ENCODE measurements around the gene RBM23.
"Not testable (repeated sequence)": the region's sequence is repeated elsewhere in the genome, so short reads cannot be mapped to it uniquely, and the experiment has no call there.

Gene RBM23

GRCh38 chr14:22918804-22919600, at the start of gene RBM23:
Gene RBM23 (minus strand): TSS chr14:22919149.
- DNase-seq (ENCODE audit: low spot score), result peak; percentile 92

GRCh38 chr14:22966783-22967269, 47.9 kb upstream of the RBM23 start:
- no peak for DNase-seq (ENCODE audit: low spot score)

GRCh38 chr14:22965916-22966782, 47.2 kb upstream of the RBM23 start:
- DNase-seq (ENCODE audit: low spot score), result not testable (repeated sequence)

- no peak for DNase-seq (ENCODE audit: low spot score)
Measured at GRCh38 chr14:22962061-22962676, 43.2 kb upstream of the RBM23 start.

- no peak for DNase-seq (ENCODE audit: low spot score)
Measured at GRCh38 chr14:22955702-22956569, 37.0 kb upstream of the RBM23 start.

DNA sequence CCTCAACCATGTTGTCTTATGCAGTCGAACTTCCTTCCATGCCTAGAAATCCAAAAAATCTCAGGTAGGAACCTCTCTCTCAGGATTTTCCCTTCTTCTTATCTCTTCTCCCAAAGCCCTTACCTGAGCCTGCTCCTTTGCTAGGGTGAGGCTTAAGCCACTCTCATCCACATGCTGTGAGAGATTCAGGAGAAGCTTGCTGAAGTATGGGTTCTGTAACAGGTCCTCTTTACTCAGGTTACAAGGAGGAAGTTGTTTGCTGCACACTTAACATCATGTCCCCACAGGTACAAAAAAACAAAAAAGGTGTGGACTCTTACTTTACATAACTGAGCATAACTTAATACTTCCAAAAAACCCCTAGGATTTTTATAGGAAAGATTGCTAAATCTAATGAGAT, 33.5 kb upstream of the RBM23 start:
- no peak for DNase-seq (ENCODE audit: low spot score)

DNA sequence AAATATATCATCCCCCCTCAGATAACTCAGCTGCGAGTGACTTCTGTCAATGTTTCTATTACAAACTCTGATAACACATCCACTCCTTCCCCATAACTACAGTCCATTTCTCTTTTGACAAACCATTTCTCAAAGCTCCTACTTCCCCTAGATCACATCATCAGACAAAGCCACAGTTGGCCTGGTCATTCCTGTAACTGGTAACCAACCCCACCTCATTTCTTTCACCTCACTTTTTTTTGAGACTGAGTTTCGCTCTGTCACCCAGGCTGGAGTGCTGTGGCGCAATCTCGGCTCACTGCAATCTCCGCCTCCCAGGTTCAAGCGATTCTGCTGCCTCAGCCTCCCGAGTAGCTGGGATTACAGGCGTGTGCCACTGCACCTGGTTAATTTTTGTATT, 32.8 kb upstream of the RBM23 start:
- DNase-seq (ENCODE audit: low spot score), result not testable (repeated sequence)

- DNase-seq (ENCODE audit: low spot score), result no peak
Measured at GRCh38 chr14:22945642-22946041, 26.7 kb upstream of the RBM23 start.

- no peak for DNase-seq (ENCODE audit: low spot score)
Measured at GRCh38 chr14:22939684-22940083, 20.7 kb upstream of the RBM23 start.

DNA sequence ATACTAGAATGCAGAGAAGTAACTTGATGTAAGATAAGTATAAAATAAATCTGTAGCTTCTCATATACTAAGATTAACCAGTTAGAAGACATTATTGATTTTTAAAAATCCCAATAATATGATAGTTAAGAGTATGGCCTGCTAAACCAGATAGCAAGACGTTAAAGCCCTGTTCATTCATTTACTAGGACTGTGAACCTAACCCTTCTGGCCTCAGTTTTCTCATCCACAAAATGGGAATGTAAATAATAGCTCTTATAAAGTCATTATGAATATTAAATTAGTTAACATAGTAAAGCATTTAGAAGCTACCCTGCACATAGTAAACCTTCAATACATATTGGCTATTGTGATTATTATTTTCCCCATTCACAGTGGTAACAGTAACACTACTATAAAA, 16.2 kb upstream of the RBM23 start:
- no peak for DNase-seq (ENCODE audit: low spot score)

DNA sequence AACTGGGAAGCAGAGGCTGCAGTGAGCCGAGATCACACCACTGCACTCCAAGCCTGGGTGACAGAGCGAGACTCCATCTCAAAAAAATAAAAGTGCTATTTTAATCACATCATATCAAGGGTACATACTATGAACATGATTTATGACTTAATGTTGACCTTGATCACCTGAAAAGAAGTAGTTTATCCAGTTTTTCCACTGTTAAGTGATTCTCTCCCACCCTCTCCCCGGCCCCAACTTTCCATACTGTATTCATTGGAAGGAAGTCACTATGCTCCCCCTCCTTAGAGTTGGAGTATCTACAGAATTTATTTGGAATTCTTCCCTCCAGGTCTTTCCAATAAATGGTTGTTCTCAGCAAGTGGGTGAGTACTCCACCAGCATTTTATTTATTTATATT, 13.2 kb upstream of the RBM23 start:
- DNase-seq (ENCODE audit: low spot score), result no peak

- DNase-seq (ENCODE audit: low spot score), result no peak
Measured at GRCh38 chr14:22929961-22930364, 11.0 kb upstream of the RBM23 start.

DNA sequence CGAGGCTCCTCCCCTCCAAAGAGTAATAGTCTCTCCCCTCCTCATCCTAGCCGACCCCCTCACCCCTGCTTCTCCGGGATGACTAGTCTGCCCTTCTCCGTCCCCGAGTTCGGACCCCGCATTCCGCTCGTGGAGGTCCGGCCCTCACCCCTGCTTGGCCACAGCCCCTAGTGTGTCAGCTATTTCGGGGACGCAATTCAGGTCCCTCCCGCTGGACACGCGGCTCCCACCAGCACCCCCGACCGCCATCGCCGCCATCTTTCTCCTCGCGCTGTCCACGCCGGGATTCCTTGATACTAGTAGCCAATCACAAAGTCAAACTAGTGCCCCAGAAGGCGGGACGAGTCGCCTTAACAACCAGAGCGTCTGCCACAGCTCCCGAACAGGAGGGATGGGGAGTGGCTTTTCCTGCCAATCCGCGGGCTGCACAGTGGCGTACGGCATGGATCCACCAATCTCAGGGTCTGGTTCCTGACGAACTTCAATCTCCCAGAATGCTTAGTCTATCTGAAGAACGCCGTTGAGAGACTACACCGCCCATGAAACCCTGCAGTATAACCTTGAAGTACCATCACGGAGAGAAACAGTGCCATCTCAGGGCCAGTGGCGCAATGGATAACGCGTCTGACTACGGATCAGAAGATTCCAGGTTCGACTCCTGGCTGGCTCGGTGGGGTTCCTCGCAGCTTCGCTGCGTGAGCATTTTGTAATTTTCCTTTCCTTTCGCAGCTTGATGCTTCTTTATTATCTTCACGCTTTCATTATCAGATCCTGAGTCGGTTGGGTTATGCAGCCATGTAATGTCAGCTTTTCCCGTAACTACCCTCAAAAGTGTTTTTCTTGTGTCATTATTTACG, 10.4 kb upstream of the RBM23 start, which contains the start of gene PRMT5:
PRMT5 (minus strand) TSS at position 273 of the 857 bp plus-strand sequence; CDS start at position 258, 15 bp downstream.
- peak; percentile 94 for DNase-seq (ENCODE audit: low spot score)

DNA sequence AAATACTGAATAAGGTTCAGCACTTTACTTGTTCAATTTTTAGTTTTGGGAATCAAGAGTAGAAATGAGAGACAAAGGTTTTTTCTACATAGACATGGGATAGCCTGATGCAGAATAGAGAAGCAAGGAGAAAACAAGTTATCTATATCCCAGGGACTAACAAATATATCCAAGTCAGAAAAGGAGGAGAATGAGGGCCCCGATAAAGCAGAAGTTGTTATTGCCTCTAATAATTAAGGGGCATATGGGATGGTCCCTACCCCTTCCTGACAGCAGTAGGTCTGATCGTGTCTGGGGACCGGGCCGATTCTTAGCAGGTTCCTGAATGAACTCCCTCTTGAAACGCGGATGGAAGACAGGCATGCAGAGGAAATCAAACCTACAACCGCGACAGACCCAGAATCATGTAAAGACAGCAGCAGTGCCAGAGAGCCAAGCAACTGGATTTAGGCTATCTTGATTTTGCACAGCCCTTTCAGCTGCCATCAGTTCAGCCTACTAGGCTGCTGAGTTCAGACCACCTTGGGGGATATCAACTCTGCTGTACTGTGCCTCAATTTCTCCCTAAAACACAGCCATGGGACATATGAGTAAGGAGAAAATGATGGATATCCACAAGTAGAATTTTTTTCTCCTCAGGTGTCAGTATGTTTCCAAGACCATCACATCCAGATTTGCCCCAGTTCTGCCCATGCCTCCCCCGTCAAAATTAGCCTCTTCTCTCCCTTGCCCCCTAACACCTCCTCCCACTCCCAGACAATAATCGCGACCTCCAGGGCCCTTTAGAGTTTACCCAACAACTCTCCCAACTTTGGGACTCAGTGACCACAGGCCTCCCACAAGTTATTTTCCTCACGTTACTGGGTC, 9.5 kb upstream of the RBM23 start:
- no peak for DNase-seq (ENCODE audit: low spot score)

DNA sequence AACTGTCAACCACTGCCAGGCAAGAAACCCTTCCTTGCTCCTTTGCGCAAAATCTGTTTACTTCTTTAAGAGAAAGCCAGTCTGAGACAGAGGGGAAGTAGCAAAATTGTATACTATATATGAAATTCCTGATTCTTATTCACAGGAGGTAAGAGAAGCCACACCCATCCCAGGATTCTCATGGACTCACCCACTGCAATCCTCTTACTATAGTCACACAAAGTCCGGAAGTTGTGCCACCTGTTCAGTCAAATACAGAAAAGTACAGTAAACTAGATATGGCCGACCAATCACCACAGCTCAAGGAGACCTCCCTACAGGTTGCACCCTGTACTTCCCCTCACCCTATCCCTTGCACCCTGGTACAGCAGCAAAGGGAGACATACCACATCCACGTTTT, 7.4 kb upstream of the RBM23 start:
- DNase-seq (ENCODE audit: low spot score), result no peak

DNA sequence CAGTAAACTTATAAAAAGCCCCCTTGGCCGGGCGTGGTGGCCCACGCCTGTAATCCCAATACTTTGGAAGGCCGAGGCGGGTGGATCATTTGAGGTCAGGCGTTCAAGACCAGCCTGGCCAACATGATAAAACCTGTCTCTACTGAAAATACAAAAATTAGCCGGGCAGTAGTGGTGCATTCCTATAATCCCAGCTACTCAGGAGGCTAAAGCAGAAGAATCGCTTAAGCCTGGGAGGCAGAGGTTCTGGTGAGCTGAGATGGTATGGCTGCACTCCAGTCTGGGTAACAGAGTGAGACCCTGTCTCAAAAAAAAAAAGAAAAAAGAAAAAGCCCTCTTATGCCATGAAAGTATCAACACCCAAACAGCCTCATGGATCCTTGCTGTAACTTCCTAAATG, 6.6 kb upstream of the RBM23 start:
- DNase-seq (ENCODE audit: low spot score), result no peak

- DNase-seq (ENCODE audit: low spot score), result no peak
Measured at GRCh38 chr14:22923746-22924145, 4.8 kb upstream of the RBM23 start.

DNA sequence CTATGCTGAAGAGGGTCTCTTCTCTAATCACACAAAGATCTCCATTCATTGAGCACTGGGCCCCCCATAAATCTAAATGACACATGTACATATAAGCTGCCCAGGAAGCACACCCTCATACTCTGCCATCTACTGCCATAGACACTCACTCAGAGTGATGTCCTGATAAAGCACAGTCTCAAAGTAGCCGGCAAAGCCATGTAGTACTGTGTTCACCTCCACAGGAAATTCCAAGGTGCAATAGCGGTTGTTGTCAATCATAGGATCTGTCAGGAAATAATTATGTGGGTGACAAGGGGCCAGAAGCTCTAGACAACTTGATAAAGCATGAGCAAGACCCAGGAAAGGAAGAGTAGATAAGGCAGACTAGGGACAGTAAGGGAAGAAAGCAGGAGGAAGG, 3.3 kb upstream of the RBM23 start:
- DNase-seq (ENCODE audit: low spot score), result no peak

DNA sequence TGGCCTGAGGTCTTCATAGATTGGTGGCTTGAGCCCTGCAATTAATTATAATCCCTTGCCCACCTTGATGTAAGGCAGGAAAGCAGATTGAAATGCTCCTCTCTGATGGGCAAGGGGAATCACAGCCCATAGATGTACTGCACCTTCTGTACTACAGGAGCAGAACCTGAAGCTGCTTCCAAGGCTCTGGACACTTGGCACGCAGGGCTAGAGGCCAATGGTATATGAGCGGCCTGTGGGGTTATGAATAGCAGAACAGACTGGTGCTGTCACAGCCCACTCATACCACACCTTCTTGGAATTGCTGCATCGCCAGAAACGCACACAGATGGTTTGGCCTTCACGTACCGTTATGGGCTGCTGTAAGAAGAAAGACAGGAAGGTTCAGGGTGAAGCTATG, 1.7 kb upstream of the RBM23 start:
- DNase-seq (ENCODE audit: low spot score), result no peak

DNA sequence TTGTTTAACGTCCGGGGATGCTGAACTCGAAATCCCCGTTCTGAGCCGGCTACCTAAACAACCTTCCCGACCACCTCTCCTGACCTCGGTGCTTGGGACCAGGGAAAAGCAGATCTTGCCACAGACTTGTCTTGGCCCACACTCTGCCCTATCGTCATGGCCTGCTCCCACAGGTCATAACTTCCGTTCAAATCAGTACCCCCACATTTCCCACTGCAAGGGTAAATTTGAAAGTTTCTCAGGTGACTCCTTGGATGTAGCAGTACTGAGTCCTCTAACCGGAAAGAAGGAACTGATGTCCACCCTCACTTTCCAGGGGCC, 612 bp upstream of the RBM23 start:
- no peak for DNase-seq (ENCODE audit: low spot score)

Data from AG08396 (cell line).